Measurements from ENCODE around the gene RASAL1. TPM values are rescaled to one million over a fixed set of nuclear protein-coding genes. Genes with fewer than 3 reads are reported as not detected.

The RASAL1 gene
- total RNA-seq, 4 donors from 2014 or later = 1.7 TPM; not detected in 3

GRCh38 chr12:113099764-113100163 lies 35.8 kb downstream of the RASAL1 start:
- WGBS, 2 donors (ENCODE audit: low coverage in 1 of 2) = no CpG with 5 or more reads among the region's 12 CpGs
- Histone ChIP-seq H3K36me3 (no peaks in the 10 kb centered on the region), H3K27me3 (peaks cover 78% of the 10 kb centered on the region), H3K27ac (no peak overlapping the region), H3K4me3 (no peak overlapping the region), H3K4me1 (peaks cover 0 to 18% (median 3%) of the 10 kb centered on the region in 3 donors), H3K9me3 (no peaks in the 10 kb centered on the region)
- ATAC-seq = no peak
- TF ChIP-seq CTCF (IDR thresholded peaks at IDR 0.05) (no peak), POLR2AphosphoS5 (IDR thresholded peaks at IDR 0.05) (no peak), POLR2A (IDR thresholded peaks at IDR 0.05) (no peak), EP300 (IDR thresholded peaks at IDR 0.05) (no peak)

- TF ChIP-seq CTCF (IDR thresholded peaks at IDR 0.05) (no peak), POLR2A (IDR thresholded peaks at IDR 0.05) (no peak), EP300 (IDR thresholded peaks at IDR 0.05) (no peak), POLR2AphosphoS5 (IDR thresholded peaks at IDR 0.05) (no peak)
- H3K4me3 ChIP-seq = no peak overlapping the region
- H3K27me3 ChIP-seq = peaks cover 78% of the 10 kb centered on the region
- no peak for ATAC-seq
- H3K27ac ChIP-seq = no peak overlapping the region
- peaks cover 0 to 18% (median 3%) of the 10 kb centered on the region in 3 donors for H3K4me1 ChIP-seq
- H3K9me3 ChIP-seq = no peaks in the 10 kb centered on the region
- no peaks in the 10 kb centered on the region for H3K36me3 ChIP-seq
Observed at GRCh38 chr12:113099364-113099763, 36.2 kb downstream of the RASAL1 start.

- Histone ChIP-seq H3K4me1 (peaks cover 0 to 11% (median 3%) of the 10 kb centered on the region in 3 donors), H3K36me3 (no peaks in the 10 kb centered on the region), H3K9me3 (no peaks in the 10 kb centered on the region), H3K27me3 (peaks cover 77% of the 10 kb centered on the region), H3K27ac (no peak overlapping the region), H3K4me3 (no peak overlapping the region)
- no CpG with 5 or more reads among the region's 15 CpGs for WGBS, 2 donors (ENCODE audit: low coverage in 1 of 2)
- ATAC-seq = peak; percentile 86
- TF ChIP-seq CTCF (IDR thresholded peaks at IDR 0.05) (peak in 3 of 4 experiments; percentile 51 to 72 (median 69)), EP300 (IDR thresholded peaks at IDR 0.05) (no peak)
Observed at GRCh38 chr12:113098441-113099028, 37.0 kb downstream of the RASAL1 start.

- peaks cover 0 to 17% (median 3%) of the 10 kb centered on the region in 3 donors for H3K4me1 ChIP-seq
- no peaks in the 10 kb centered on the region for H3K9me3 ChIP-seq
- H3K4me3 ChIP-seq = no peak overlapping the region
- H3K36me3 ChIP-seq = no peaks in the 10 kb centered on the region
- TF ChIP-seq EP300 (IDR thresholded peaks at IDR 0.05) (no peak), POLR2AphosphoS5 (IDR thresholded peaks at IDR 0.05) (no peak), POLR2A (IDR thresholded peaks at IDR 0.05) (no peak), CTCF (IDR thresholded peaks at IDR 0.05) (no peak)
- H3K27ac ChIP-seq = no peak overlapping the region
- peaks cover 79% of the 10 kb centered on the region for H3K27me3 ChIP-seq
- ATAC-seq = peak; percentile 20
- 20 to 30% methylated on average over 1 to 5 of the region's 14 CpGs for WGBS, 2 donors (ENCODE audit: low coverage in 1 of 2)
Observed at GRCh38 chr12:113097716-113098440, 37.7 kb downstream of the RASAL1 start.
